ENCODE data around the gene ADGRV1. TPM values are rescaled to one million over a fixed set of nuclear protein-coding genes. Genes with fewer than 3 reads are reported as not detected.

The ADGRV1 gene
- polyA plus RNA-seq, 3 donors: 0.18 to 0.33 TPM; not detected in 1

- Histone ChIP-seq H3K9me3 (replicated peaks in 1 of 2; ENCODE audit: control insufficient read depth in 1 of 2, insufficient read depth in 1 of 2, low read length in 2 of 2) (no peaks in the 10 kb centered on the region), H2AFZ (ENCODE audit: insufficient read depth, low read depth, low read length, poor library complexity, severe bottlenecking) (no peak overlapping the region), H3K9ac (ENCODE audit: insufficient read depth, low read length, poor library complexity, severe bottlenecking) (no peak overlapping the region), H4K20me1 (ENCODE audit: insufficient read depth, low read length) (no peaks in the 10 kb centered on the region), H3K27me3 (ENCODE audit: control insufficient read depth in 2 of 2, insufficient read depth in 2 of 2, low read length in 2 of 2) (no peaks in the 10 kb centered on the region), H3K36me3 (replicated peaks in 1 of 2; ENCODE audit: control insufficient read depth in 1 of 2, insufficient read depth in 2 of 2, low read length in 2 of 2) (no peaks in the 10 kb centered on the region), H3K4me1 (ENCODE audit: control insufficient read depth in 1 of 2, insufficient read depth in 2 of 2, low read length in 2 of 2) (peaks cover 11 to 17% of the 10 kb centered on the region in 2 donors), H3K4me2 (replicated peaks; ENCODE audit: extremely low read depth, low read length, poor library complexity, severe bottlenecking) (no peak overlapping the region), H3K4me3 (replicated peaks in 1 of 3; ENCODE audit: low read depth in 2 of 3, low read length in 3 of 3) (no peak overlapping the region), H3K27ac (ENCODE audit: low read depth in 1 of 2, low read length in 2 of 2) (no peak overlapping the region), H3K79me2 (ENCODE audit: insufficient read depth, low read length) (no peaks in the 10 kb centered on the region)
- H3K4me1 Mint-ChIP-seq: peaks cover 13% of the 10 kb centered on the region
- DNase-seq: no peak
- peaks cover 0 to 2% (median 0%) of the 10 kb centered on the region in 3 donors for H3K27me3 Mint-ChIP-seq (ENCODE audit: low read depth in 3 of 3)
- no peak overlapping the region for H3K4me3 Mint-ChIP-seq
- no peak overlapping the region for H3K27ac Mint-ChIP-seq
- no peak for TF ChIP-seq CTCF (IDR thresholded peaks at IDR 0.05)
- no peaks in the 10 kb centered on the region for H3K9me3 Mint-ChIP-seq
- no peaks in the 10 kb centered on the region for H3K36me3 Mint-ChIP-seq
- intact Hi-C loops (cut with micrococcal nuclease): no loop called here
- 94% methylated on average over 2 of the region's 3 CpGs for WGBS (ENCODE audit: insufficient coverage)
Measured at GRCh38 chr5:91098541-91098940, 539.9 kb downstream of the ADGRV1 start.

DNA sequence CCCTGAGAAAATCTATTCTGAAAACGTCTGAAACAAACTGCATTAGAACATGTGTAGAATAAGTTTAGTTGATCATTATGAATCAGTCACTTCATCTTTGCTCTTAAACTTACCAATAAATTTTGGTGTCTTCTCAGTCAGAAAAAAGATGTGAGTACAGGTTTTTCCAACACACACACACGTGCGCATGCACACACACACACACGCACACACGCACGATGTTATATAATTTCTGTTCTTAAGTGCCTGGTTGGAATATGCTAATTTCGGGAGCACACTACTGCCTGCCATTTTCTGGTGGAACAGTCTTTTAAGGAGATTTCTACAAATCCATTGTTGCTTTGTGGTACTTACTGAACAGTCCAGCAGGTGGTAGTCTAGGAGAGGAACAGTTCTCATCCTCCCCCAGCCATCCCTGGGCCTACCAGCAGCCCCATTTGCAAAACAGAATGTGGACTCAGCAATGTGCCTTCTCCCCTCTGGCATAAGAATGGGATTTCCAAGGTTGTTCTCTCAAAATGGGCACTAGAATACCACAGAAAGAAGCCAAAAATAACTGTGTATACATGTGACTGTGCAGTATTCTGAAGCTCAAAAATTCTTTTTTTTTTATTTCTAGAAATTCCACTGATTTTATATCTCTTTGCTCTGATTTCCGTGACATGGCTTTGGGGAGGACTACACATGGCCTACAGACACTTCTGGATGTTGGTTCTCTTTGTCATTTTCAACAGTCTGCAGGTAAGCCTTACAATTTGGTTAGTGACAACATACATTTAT is 543.2 kb downstream of the ADGRV1 start:
- Histone ChIP-seq H3K9me3 (replicated peaks in 1 of 2; ENCODE audit: control insufficient read depth in 1 of 2, insufficient read depth in 1 of 2, low read length in 2 of 2) (no peaks in the 10 kb centered on the region), H3K27ac (ENCODE audit: low read depth in 1 of 2, low read length in 2 of 2) (no peak overlapping the region), H3K4me2 (replicated peaks; ENCODE audit: extremely low read depth, low read length, poor library complexity, severe bottlenecking) (no peak overlapping the region), H3K36me3 (replicated peaks in 1 of 2; ENCODE audit: control insufficient read depth in 1 of 2, insufficient read depth in 2 of 2, low read length in 2 of 2) (no peaks in the 10 kb centered on the region), H3K4me3 (replicated peaks in 1 of 3; ENCODE audit: low read depth in 2 of 3, low read length in 3 of 3) (no peak overlapping the region), H3K27me3 (ENCODE audit: control insufficient read depth in 2 of 2, insufficient read depth in 2 of 2, low read length in 2 of 2) (no peaks in the 10 kb centered on the region), H3K4me1 (ENCODE audit: control insufficient read depth in 1 of 2, insufficient read depth in 2 of 2, low read length in 2 of 2) (peaks cover 17 to 24% of the 10 kb centered on the region in 2 donors), H4K20me1 (ENCODE audit: insufficient read depth, low read length) (no peaks in the 10 kb centered on the region), H3K9ac (ENCODE audit: insufficient read depth, low read length, poor library complexity, severe bottlenecking) (no peak overlapping the region), H3K79me2 (ENCODE audit: insufficient read depth, low read length) (no peaks in the 10 kb centered on the region), H2AFZ (ENCODE audit: insufficient read depth, low read depth, low read length, poor library complexity, severe bottlenecking) (no peak overlapping the region)
- Mint-ChIP-seq H3K36me3 (no peaks in the 10 kb centered on the region), H3K27me3 (ENCODE audit: low read depth in 3 of 3) (peaks cover 0 to 2% (median 2%) of the 10 kb centered on the region in 3 donors), H3K27ac (peak overlapping the region in 4 of 7 donors; percentile 53 to 80 (median 72)), H3K9me3 (peaks cover 0 to 4% (median 0%) of the 10 kb centered on the region in 7 donors), H3K4me1 (peaks cover 22% of the 10 kb centered on the region), H3K4me3 (no peak overlapping the region)
- peak; percentile 73 to 94 (median 85) for DNase-seq
- intact Hi-C loops (cut with micrococcal nuclease): loop anchor here (2.0 to 10.0 kb wide), 6 partner anchors 61 to 316 kb away; partner anchors contain the start of gene ARRDC3 (in 1 of the 2)
- WGBS (ENCODE audit: insufficient coverage): 100% methylated on average over 1 of the region's 8 CpGs
- TF ChIP-seq CTCF (IDR thresholded peaks at IDR 0.05): peak; percentile 84

All from CD14-positive monocyte (primary cell).